Uterus (tissue), 4 donors: ENCODE results near the gene LEKR1. TPM values are rescaled to one million over a fixed set of nuclear protein-coding genes. Genes with fewer than 3 reads are reported as not detected.

Experiments used
- DNase-seq, 2 donors: peaks; one replicate each; pipeline ENCODE4 v3.0.0-alpha.2; 2019 to 2020
- H3K27ac ChIP-seq, 2 donors: fragments of 200-600 bp; sonication (generic); 1 replicate in 1 of 2; 2 replicates in 1 of 2; pipeline ENCODE4 v1.5.1; 2016 to 2018
- H3K27me3 ChIP-seq, 2 donors: fragments of 200-600 bp; sonication (generic); one replicate each; pipeline ENCODE4 v1.5.1; 2018 to 2019; ENCODE audit warnings: control low read depth in 1 of 2
- H3K36me3 ChIP-seq, 2 donors: fragments of 200-600 bp; sonication (generic); one replicate each; pipeline ENCODE4 v1.5.1; 2019; ENCODE audit warnings: control low read depth in 1 of 2
- H3K4me1 ChIP-seq, 2 donors: fragments of 200-600 bp; sonication (generic); one replicate each; pipeline ENCODE4 v1.5.1; 2018 to 2019; ENCODE audit warnings: control low read depth in 1 of 2
- H3K4me3 ChIP-seq, 2 donors: fragments of 200-600 bp; sonication (generic); 1 replicate in 1 of 2; 2 replicates in 1 of 2; pipeline ENCODE4 v1.5.1; 2018 to 2019; ENCODE audit warnings: mild to moderate bottlenecking in 1 of 2
- H3K9me3 ChIP-seq, 2 donors: fragments of 200-600 bp; sonication (generic); one replicate each; pipeline ENCODE4 v1.5.1; 2019; ENCODE audit warnings: control low read depth in 1 of 2
- CTCF ChIP-seq, 4 experiments: fragments of 200-600 bp in 2 of 4; fragments of 450-650 bp in 2 of 4; sonication (generic) in 2 of 4; IDR thresholded peaks; one replicate each; pipeline ENCODE4 v1.5.1; 2016 to 2019; ENCODE audit warnings: antibody characterized with exemption in 4 of 4, mild to moderate bottlenecking in 2 of 4, moderate library complexity in 1 of 4
- POLR2A ChIP-seq, 2 donors: fragments of 450-650 bp; IDR thresholded peaks; one replicate each; pipeline ENCODE4 v1.6.1; 2016; ENCODE audit warnings: antibody characterized with exemption in 2 of 2, mild to moderate bottlenecking in 1 of 2, moderate library complexity in 1 of 2
- intact Hi-C: fragments of 100-400 bp; cut with DNase I; formaldehyde crosslinking; loops from one replicate; pipeline ENCODE4 v1.15.1; 2023; ENCODE audit warnings: low total_unique reads
- total RNA-seq, 4 donors: library from RNA; depleted of rRNA in 3 of 4; stranded (reverse); fragments of >200 nt in 3 of 4; gene quantifications; one replicate each; pipeline versions ENCODE4 v1.1.0 to v1.2.4, GENCODE V29; 2014 to 2023
- donor health status: DM: yes; HTN: yes; CAD: no.

Gene LEKR1
- total RNA-seq, 4 donors from 2014 or later = 0.26 to 4.8 (median 2.8) TPM; not detected in 1

DNA sequence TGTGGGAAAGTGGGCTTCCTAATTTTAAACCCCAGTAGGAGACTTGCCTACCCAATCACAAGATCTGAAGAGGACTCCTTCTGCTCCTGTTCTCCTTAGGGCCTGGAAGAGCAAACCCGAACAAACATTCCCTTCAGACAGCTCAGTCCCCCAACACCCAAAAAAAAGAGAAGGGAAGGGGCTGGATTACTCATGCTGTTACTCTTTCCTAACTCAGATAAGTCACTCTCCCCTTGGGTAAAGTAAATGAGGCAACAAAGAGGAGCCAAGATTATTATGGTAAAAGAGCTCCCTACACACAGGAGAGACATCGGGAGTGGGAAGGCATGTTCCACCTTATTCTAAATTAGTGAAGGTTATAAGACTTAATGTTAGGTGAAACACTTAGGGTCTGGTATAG, 18.1 kb upstream of the LEKR1 start:
- Histone ChIP-seq H3K27me3 (no peaks in the 10 kb centered on the region), H3K9me3 (no peaks in the 10 kb centered on the region), H3K4me1 (no peaks in the 10 kb centered on the region), H3K27ac (no peak overlapping the region), H3K36me3 (no peaks in the 10 kb centered on the region), H3K4me3 (no peak overlapping the region)
- TF ChIP-seq CTCF (IDR thresholded peaks at IDR 0.05) = no peak
- no peak for TF ChIP-seq POLR2A (IDR thresholded peaks at IDR 0.05)
- DNase-seq = no peak
- intact Hi-C loops = no loop called here

- no peak overlapping the region for H3K4me3 ChIP-seq
- peaks cover 0 to 4% of the 10 kb centered on the region in 2 donors for H3K4me1 ChIP-seq
- no peaks in the 10 kb centered on the region for H3K27me3 ChIP-seq
- DNase-seq = no peak
- intact Hi-C loops = loop anchor here (10.0 kb wide), 1 partner anchor 136 kb away; the partner anchor contains the start of gene TIPARP
- no peaks in the 10 kb centered on the region for H3K36me3 ChIP-seq
- no peaks in the 10 kb centered on the region for H3K9me3 ChIP-seq
- TF ChIP-seq CTCF (IDR thresholded peaks at IDR 0.05) = no peak
- no peak for TF ChIP-seq POLR2A (IDR thresholded peaks at IDR 0.05)
- H3K27ac ChIP-seq = no peak overlapping the region
Measured at GRCh38 chr3:156811089-156811862, 14.9 kb upstream of the LEKR1 start.

DNA sequence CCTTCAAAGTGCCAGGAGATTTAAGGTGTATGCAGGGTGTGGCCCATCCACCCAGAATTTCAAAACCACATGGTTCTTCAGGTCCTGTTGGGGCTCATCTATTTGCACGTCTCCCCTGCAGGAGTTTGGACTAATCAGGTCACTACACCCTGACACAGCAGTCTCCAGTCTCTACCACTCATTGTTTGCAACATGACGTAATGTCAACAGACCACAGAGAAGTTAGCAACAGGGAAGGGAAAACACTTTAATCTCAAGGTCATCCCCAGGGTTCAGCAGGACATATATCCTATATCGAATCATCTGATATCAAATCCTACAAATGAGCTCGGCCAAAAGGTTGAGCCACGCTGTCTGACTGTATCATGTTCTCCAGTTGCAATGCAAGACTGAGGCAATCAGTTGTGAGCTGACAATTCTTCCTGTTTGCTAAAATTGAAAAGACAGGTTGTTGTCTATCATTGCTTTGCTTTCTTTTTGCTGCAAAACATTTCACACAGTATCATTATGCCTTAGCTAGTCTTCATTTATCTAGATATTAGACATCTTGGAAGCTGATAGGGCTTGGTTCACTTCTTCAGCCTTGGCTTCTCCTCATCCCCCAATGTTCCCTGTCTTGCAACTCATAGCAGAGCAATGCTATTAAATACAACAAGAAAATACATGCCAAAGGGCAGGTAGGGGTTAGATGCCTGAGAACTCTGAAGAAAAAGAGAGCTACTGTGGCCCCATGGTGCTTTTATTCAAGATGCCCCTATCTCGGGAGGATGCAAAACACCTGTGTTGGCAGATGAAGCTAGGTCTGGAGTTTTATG, 13.4 kb upstream of the LEKR1 start:
- no peak overlapping the region for H3K27ac ChIP-seq
- H3K4me1 ChIP-seq = peaks cover 0 to 7% of the 10 kb centered on the region in 2 donors
- DNase-seq = no peak
- intact Hi-C loops = loop anchor here (10.0 kb wide), 1 partner anchor 138 kb away; the partner anchor contains the start of gene TIPARP
- H3K36me3 ChIP-seq = no peaks in the 10 kb centered on the region
- H3K4me3 ChIP-seq = no peak overlapping the region
- H3K9me3 ChIP-seq = no peaks in the 10 kb centered on the region
- TF ChIP-seq CTCF (IDR thresholded peaks at IDR 0.05) (no peak), POLR2A (IDR thresholded peaks at IDR 0.05) (no peak)
- no peaks in the 10 kb centered on the region for H3K27me3 ChIP-seq

DNA sequence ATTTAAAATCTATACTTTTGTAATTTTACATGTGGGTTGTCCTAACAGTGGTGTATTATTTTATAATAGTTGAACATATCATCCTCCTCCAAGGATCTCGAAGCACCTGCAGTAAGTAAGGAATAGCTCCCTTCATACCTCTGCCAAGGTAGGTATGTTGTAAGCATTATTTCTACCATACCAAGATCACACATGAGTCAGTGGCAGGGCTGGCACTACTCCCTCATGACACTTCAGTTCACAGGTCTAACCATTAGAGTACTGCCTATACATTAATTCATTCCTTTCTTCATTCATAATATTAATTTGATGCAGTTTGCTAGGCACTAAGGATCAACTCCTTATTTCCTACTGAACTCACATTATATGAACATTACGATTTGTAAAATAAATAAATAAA, 11.9 kb upstream of the LEKR1 start:
- H3K27ac ChIP-seq = no peak overlapping the region
- H3K4me1 ChIP-seq = peaks cover 0 to 7% of the 10 kb centered on the region in 2 donors
- H3K27me3 ChIP-seq = no peaks in the 10 kb centered on the region
- intact Hi-C loops = loop anchor here (10.0 kb wide), 1 partner anchor 139 kb away; the partner anchor contains the start of gene TIPARP
- TF ChIP-seq CTCF (IDR thresholded peaks at IDR 0.05) (no peak), POLR2A (IDR thresholded peaks at IDR 0.05) (no peak)
- no peaks in the 10 kb centered on the region for H3K9me3 ChIP-seq
- DNase-seq = no peak
- H3K36me3 ChIP-seq = no peaks in the 10 kb centered on the region
- H3K4me3 ChIP-seq = no peak overlapping the region
